ENCODE results near the gene SEC23IP.
"Not testable (repeated sequence)": the region's sequence is repeated elsewhere in the genome, so short reads cannot be mapped to it uniquely, and the experiment has no call there.

SEC23IP gene

DNA sequence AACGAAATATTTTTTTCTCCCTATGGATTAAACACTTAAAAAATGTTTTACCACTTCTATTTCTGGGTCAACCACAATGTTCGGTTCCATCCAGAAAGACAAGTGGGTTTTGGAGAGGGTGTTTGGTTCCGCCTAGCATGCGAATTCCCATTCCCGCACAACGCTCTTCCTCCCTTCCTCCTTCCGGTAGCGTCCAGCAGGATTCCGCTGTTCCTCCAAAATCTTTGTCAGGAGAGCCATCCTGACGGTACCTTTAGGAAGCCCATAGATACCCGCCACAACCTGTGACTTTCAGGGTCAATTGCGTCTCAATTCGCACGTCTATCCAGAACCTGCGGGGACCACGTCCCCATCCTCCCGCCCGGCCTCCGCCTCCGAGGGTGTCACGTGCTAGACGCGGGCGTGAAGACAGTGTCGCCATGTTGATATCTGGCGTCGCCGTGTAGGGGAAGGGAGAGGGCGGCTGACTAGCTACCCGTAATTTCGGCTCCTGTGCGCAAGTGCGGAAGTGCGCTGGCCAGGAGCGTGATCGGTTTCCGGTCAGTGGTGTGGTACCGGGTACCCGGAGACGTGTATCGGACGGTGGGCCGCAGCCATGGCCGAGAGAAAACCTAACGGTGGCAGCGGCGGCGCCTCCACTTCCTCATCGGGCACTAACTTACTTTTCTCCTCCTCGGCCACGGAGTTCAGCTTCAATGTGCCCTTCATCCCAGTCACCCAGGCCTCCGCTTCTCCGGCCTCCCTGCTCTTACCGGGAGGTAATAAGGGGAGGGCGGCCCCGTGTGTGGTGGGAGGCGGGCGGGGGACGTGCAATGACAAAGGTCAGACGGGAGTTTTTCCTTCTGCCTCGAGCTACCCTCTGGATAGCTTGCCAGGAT, at the start of gene SEC23IP:
TSS of gene SEC23IP (plus strand) at position 543 of the 878 bp plus-strand sequence. CDS start at position 596, 53 bp downstream.
- DNase-seq: peak; percentile 88 to 92

- no peak for DNase-seq
Measured at GRCh38 chr10:119845656-119846055, 46.9 kb upstream of the SEC23IP start.

- DNase-seq: no peak
Measured at GRCh38 chr10:119849031-119849789, 43.3 kb upstream of the SEC23IP start.

GRCh38 chr10:119849944-119850343, 42.6 kb upstream of the SEC23IP start:
- no peak for DNase-seq

- no peak for DNase-seq
Measured at GRCh38 chr10:119852277-119852676, 40.3 kb upstream of the SEC23IP start.

GRCh38 chr10:119852822-119853221, 39.7 kb upstream of the SEC23IP start:
- no peak for DNase-seq

GRCh38 chr10:119853574-119853973, 39.0 kb upstream of the SEC23IP start:
- DNase-seq: no peak

DNA sequence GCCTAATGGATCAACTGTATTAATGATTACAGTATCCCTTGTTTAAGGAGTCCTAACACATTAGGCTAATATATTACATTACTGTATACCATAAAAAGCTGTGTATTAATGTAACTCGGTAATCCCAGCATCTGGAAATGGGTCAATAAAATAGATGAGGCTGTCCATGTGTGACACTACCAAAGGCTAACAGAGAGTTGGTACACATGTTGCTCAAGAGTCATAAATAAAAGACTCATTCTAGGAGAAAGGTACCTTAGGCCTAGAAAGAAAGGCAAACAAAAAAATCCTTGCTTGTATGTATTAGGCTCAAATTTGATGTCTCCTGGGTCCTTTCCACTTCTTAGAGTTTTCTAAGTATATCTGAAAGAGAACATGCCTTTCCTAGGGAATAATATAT, 34.5 kb upstream of the SEC23IP start:
- no peak for DNase-seq

DNA sequence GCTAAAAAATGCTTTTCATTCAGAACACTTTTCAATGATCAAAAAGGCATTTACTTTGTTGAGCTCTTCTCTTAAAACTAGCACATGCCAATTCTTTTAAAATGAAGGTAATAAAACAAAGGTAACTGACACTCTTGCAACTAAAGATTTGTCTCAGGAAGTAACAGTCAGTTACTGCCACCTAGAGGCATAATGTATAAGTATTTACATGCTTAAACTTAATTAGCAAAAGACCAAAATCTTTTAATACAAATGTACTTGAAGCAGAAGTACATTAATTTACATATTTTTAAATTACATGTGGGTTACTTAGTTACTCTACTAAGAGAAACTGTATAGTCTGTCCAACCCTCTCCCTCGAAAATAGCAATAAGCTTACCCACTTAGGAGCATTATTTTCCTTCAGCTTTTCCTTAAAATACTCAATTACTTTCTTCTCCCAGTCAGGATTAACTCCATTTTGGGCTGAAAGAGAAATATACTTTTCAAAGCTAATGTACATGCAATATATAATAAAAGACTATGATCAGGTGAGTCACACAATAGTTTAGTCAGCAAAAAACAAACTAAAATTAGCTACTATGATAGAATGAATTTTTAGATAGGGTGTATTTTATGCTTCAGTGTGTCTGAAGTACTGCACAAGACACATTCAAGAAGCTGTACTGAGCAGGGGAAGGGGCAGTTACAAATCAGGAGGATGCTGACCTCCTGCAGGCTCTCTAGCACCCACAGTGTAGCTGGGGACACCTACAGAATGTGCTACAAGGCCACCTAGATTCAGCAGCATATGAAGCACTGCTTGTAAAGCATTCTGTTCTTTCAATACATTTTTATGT, 32.9 kb upstream of the SEC23IP start:
- DNase-seq: peak; percentile 26 to 40

DNA sequence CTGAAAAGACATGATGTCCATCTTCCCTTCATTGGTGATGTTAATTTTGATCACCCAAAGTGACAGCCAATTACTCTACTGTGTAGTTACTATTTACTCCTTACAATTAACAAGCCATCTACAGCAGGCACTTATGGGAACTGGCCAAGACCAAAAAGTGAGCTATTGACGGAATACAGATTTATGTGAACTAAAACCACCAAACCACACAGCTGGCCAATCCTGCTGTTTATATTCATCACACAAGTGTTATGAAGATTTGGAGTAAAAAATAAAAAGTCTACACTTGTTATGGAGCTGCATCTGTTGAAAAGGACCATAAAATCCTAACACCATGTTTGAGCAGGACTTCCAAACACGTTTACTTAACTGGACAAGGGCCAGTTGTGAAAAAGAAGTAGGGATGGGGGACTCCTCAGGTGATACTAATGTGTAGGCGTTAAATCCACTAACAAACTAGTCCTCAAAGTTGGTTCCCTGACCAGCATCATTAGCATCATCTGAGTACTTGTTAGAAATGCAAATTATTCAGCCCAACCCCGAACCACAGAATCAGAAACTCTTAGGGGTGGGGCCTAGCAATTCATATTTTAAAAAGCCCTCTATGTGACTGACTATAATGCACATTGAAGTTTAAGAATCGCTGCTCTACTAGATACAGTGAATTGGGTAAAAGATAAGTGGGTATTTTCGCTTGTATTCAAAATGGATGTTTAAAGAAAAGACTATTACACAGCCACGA, 31.5 kb upstream of the SEC23IP start:
- no peak for DNase-seq

DNA sequence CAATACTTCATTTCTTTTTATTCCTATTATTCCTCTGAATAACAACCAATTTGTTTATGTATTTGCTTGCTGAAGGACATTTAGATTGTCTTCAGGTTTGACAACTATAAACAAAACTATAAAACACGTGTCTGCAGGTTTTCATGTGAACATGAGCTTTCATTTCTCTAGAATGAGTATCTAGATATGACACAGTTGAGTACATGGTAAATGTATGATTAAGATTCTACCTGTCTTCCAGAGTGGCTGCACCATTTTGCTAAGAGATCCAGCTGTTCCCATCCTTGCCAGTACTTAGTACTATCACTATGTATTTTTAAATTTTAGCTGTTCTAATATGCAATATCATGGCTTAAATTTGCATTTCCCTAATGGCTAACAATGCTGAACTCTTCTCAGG, 30.0 kb upstream of the SEC23IP start:
- DNase-seq: no peak

- no peak for DNase-seq
Measured at GRCh38 chr10:119863951-119864565, 28.5 kb upstream of the SEC23IP start.

DNA sequence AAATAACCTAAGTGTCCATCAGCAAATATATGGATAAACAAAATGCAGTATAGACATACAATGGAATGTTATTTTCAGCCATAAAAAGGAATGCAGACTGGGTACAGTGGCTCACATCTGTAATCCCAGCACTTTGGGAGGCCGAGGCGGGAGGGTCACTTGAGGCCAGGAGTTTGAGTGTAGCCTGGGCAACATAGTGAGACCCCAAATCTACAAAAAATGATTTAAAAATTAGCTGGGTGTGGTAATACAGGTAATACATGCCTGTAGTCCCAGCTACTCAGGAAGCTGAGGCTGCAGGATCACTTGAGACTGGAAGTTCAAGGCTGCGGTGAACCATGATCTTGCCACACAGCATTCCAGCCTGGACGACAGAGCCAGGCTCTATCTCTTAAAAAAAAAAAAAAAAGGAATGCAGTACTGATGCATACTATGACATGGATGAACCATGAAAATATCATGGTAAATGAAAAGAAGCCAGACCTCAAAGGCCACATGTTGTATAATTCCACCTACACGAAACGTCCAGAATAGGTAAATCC, 26.8 kb upstream of the SEC23IP start:
- no peak for DNase-seq

- DNase-seq: no peak
Measured at GRCh38 chr10:119867317-119867716, 25.2 kb upstream of the SEC23IP start.

DNA sequence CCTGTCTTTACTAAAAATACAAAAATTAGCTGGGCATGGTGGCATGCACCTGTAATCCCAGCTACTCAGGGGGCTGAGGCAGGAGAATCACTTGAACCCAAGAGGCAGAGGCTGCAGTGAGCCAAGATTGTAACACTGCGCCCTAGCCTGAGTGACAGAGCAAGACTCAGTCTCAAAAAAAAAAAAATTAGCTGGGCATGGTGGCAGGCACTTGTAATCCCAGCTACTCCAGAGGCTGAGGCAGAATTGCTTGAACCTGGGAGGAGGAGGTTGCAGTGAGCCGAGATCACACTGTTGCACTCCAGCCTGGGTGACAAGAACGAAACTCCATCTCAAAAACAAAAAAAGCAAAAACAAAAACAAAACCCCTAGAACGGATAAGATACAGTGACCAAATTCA, 23.1 kb upstream of the SEC23IP start:
- DNase-seq: not testable (repeated sequence)

DNA sequence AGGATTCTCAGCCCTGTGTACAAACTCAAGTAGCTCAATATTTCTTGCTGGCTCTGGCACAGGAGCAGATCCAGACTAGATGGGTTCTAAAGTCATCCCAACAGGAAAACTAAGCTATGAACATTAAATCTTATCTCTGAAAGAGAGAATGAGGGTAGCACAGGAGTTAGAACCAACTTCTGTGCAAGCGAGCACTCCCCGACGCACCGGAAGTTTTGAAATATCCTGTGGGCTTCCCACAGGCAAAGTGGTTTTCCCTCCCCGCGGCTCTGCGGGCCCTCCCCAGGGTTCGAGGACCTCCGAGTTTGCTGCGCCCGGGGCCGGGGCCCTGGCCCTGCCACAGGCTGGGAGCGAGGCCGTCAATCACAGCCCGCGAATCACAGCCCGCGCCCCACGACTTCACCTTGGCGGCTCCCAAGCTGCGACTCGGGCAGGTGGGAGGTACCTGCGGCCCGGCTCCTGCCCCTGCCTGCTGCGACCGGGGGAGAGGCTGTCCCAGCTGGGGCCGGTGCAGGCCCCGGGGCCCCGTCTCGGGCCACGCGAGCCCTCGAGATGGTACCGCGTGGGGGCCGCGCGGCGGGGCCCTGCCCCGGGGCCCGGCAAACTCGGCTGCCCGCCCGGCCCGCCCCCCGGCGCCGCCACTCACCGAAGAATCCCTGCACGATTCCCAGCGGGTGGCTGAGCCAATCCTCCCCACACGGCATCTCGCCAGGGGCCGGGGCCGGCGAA, 20.5 kb upstream of the SEC23IP start:
- DNase-seq: peak; percentile 21 to 54

- DNase-seq: no peak
Measured at GRCh38 chr10:119872610-119872859, 20.0 kb upstream of the SEC23IP start, which contains the start of gene MCMBP. MCMBP (minus strand) TSS chr10:119872843; CDS start chr10:119872584, 259 bp downstream.

GRCh38 chr10:119872860-119873681, 19.5 kb upstream of the SEC23IP start:
- DNase-seq: peak; percentile 79 to 81

DNA sequence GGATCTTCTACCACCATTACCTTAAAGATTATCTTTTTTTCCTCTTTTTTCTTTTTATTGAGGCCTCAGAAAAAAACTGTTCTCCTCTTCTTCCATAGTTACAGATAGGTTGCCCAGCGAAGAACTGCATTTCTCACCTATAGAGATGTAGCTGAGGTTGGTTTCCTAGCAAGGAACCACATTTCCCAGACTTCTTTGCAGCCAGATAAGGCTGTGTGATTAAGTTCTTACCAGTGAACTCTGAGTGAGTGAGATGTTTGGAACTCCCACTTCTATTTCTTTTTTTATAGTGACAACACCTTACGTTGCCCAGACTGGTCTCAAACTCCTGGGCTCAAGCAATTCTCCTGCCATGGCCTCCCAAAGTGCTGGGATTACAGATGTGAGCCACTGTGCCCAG, 14.0 kb upstream of the SEC23IP start:
- DNase-seq: no peak
